HG02852 (cell line): ENCODE measurements around the gene ZNF580.

Experiments
- ATAC-seq: cut with Tn5 transposase; IDR thresholded peaks from one replicate; pipeline ENCODE4 v1.9.1; 2021; ENCODE audit warnings: mild to moderate bottlenecking, moderate library complexity; ENCODE audit not compliant: unreplicated experiment

ZNF580 gene

DNA sequence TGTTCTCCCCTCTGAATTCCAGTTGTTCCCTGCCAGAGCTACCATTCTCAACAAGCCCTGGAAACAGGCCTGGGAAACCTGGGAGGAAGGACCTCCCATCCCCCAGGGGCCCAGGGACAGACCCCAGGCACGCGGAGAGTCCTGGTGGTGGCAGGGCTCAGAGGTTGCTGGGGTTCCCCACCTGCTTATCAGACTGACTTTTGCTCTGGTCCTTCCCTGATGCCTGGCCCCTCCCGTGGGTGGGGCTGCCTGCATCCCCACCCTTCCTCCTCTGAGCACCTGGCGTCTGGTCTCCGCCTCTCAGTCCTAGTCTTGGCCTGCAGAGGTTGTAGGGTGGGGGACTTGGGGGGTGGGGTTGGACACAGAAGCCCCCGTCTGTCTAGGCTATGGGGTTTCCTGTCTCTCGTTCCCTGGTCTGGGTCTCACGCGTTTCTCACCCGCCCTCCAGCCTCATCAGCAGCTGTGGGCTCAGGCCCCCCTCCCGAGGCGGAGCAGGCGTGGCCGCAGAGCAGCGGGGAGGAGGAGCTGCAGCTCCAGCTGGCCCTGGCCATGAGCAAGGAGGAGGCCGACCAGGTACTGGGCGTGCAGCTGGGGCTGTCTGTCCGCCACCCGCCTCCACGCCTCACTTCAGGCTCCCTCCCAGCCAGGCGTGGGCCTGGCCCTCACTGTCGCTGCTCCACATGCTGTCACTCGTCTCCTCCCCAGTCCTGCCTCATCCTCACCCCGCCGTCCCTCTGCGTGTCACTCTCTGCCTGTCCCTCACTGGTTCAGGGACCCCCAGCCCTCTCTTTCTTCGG, 47.8 kb downstream of the ZNF580 start:
- ATAC-seq = no peak

DNA sequence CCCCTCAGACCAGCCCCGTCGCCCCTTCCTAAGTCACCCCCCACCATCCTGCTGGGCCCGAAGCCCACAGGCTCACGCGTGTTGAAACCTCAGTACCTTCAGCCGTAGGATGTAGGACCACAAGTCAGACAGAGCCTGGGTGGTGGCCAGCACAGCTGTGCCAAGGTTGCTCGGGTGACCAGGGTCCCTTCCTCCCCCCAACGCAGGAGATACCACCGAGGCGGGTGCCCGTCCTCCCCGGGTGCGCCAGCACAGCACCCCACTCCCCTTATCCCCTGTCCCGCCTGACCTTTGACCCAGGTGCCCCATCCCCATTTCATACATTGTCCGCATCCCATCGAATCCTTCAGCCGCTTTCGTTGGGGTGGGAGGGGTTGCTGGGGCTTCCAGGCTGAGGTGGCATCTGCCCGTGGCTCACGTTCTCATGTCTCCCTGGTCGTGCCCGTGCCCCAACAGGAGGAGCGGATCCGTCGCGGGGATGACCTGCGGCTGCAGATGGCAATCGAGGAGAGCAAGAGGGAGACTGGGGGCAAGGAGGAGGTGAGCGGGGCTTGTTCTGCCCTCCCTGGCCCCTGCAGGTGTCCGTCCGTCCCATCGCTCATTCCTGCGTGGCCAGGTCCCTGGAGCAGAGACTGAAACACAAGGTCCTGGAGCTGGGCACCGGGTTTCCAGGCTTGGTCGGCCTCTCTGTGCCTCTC, 48.8 kb downstream of the ZNF580 start:
- ATAC-seq = no peak

DNA sequence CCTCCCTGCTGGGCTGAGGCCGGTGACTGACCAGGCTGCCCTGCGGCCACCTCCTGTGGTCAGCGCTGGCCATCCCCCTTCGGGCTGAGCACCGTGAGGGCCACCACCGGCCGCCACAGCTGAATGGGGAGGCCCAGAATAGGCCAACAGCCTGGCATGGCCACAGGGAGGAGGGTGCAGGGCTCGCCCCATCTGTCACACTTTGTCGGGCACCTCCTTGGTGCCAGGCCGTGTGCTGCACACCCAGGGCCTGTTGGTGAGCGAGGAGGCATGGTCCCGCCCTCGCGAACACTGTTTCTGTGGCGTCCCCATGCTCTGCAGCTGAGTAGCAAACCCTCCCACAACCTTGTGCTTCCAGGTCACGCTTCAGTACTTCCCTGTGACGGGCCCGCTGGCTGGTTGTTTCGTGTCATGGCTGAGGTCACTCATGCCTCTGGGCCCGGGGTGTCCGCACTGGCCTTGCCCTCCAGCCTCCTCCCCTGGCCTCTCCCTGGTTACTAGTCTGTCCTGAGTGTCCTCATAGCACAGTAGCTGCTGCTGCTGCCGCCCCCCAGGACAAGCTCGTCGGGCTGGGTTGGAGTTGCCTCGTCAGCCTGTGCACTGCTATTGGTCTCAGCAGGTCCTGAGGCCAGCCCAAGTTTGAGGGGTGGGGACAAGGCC, 49.4 kb downstream of the ZNF580 start:
- no peak for ATAC-seq

DNA sequence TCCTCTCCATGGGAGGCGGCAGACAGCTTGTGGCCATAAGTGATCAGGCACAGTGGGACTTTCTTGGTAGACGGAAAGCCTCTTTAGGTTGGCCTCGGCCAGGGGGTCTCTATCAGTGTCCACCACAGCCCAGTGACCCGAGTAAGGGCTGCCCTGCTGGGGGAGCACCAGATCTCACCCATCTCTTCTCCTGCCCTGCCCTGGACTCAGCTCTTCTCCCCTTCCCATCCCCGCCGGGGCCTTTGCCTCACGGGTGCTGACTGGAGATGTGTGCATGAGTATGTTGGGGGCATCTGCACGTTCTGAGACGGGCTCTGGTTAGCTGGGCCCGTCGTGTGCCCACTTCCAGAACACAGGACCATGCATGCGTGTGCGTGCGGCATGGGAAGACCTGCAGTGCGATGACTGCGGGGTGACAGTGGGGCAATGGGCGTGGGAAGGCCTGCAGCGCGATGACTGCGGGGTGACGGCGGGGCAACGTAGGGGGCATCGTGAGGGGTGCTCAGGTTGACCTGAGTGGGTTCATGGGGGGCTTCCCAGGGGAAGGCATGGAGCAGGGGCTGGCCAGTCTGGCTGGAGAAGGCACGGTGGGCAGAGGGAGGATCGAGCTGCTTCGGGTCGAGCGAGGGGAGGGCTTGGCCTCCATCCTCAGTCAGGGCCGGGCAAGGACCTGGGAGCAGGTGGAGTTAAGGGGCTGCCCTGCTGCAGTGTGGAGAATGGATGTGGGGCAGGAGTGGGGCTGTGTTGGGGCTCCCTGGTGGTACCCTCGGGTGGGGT, 50.2 kb downstream of the ZNF580 start:
- no peak for ATAC-seq

DNA sequence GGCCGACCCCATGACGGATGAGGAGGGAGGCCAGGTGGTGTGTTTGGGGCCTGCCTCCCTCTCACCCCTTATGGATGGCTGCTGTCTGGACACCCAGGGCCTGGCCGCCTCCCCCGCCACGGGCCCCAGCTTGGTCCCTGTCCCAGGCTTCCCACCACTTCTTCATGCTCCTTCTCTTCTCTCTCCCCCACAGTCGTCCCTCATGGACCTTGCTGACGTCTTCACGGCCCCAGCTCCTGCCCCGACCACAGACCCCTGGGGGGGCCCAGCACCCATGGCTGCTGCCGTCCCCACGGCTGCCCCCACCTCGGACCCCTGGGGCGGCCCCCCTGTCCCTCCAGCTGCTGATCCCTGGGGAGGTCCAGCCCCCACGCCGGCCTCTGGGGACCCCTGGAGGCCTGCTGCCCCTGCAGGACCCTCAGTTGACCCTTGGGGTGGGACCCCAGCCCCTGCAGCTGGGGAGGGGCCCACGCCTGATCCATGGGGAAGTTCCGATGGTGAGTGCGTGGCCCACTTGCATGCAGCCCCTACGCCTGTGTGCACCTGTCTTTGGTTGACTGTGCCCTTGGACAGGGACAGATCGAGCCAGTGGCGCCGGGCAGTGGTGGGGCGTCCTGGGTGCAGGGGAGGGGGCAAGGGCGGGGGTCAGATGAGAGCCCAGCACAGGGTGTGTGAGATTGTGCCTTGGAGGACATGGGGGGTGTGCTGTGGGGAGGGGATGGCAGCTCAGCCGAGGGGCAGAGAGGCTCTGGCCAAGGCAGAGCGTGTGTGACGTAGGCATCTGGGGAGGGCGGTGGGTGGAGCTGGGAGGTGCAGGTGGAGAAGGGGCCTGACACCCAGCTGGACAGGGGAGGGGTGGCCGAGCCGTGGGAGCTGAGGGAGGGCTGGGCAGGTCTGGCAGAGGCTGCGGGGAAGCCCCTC, 51.0 kb downstream of the ZNF580 start:
- ATAC-seq = no peak

DNA sequence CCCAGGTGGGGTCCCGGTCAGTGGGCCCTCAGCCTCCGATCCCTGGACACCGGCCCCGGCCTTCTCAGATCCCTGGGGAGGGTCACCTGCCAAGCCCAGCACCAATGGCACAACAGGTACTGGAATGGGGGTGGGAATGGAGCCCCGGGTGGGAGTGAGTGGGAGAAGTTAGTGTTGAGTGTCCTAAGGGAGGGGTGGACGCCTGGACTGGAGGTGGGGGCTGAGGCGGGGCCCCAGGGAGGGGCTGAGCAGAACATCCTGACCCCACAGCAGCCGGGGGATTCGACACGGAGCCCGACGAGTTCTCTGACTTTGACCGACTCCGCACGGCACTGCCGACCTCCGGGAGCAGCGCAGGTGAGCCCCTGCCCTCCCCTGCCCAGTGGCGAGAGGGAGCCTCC, 51.9 kb downstream of the ZNF580 start:
- ATAC-seq = no peak
